Lower lobe of right lung (tissue), 2 donors: ENCODE measurements around the gene CDK13. TPM values are rescaled to one million over a fixed set of nuclear protein-coding genes. Genes with fewer than 3 reads are reported as not detected.

Source experiments
- ATAC-seq, 2 donors: fragments of 200-7000 bp; cut with Tn5 transposase; one replicate each; pipeline ENCODE4 v1.9.1; 2020 to 2022; ENCODE audit warnings: mild to moderate bottlenecking in 2 of 2, moderate library complexity in 2 of 2
- DNase-seq: peaks from one replicate; pipeline ENCODE4 v3.0.0-alpha.2; 2020
- H3K27ac ChIP-seq: fragments of 200-600 bp; one replicate; pipeline ENCODE4 v1.8.0; 2022
- H3K27me3 ChIP-seq: fragments of 200-600 bp; one replicate; pipeline ENCODE4 v1.8.0; 2022; ENCODE audit warnings: low read depth
- H3K36me3 ChIP-seq: fragments of 200-600 bp; one replicate; pipeline ENCODE4 v1.8.0; 2022; ENCODE audit warnings: mild to moderate bottlenecking
- H3K4me1 ChIP-seq: fragments of 200-600 bp; one replicate; pipeline ENCODE4 v1.8.0; 2022
- H3K4me3 ChIP-seq: fragments of 200-600 bp; one replicate; pipeline ENCODE4 v1.8.0; 2022; ENCODE audit warnings: mild to moderate bottlenecking
- H3K9me3 ChIP-seq: fragments of 200-600 bp; one replicate; pipeline ENCODE4 v1.8.0; 2022
- CTCF ChIP-seq: fragments of 200-600 bp; IDR thresholded peaks from one replicate; pipeline ENCODE4 v1.8.0; 2022; ENCODE audit warnings: antibody characterized with exemption, mild to moderate bottlenecking
- intact Hi-C: fragments of 100-400 bp; cut with DNase I; formaldehyde crosslinking; loops from one replicate; pipeline ENCODE4 v1.11.0; 2022
- total RNA-seq: library from RNA; stranded (reverse); fragmentation: NEBNext Ultra II Directional; extraction: Animal tissue kit (Norgen Biotek cat#: 25700); gene quantifications from one replicate; pipeline ENCODE4 v1.2.1, GENCODE V29; 2021
- donor health status: DM: no; HTN: yes; CAD: no; lungs with severe emphysema.

CDK13 gene
- total RNA-seq, 1 donor from 2014 or later = 53.2 TPM

- H3K27ac ChIP-seq = no peak overlapping the region
- no peak for ATAC-seq
- no peak for DNase-seq
- H3K4me1 ChIP-seq = no peaks in the 10 kb centered on the region
- no peak overlapping the region for H3K4me3 ChIP-seq
- H3K9me3 ChIP-seq = no peaks in the 10 kb centered on the region
- H3K27me3 ChIP-seq = no peaks in the 10 kb centered on the region
- intact Hi-C loops = no loop called here
- no peak for TF ChIP-seq CTCF
- H3K36me3 ChIP-seq = peaks cover 5% of the 10 kb centered on the region
Observed at GRCh38 chr7:40073239-40073638, 123.2 kb downstream of the CDK13 start.

- TF ChIP-seq CTCF = no peak
- intact Hi-C loops = no loop called here
- H3K4me1 ChIP-seq = no peaks in the 10 kb centered on the region
- H3K36me3 ChIP-seq = peaks cover 40% of the 10 kb centered on the region
- no peak overlapping the region for H3K27ac ChIP-seq
- H3K9me3 ChIP-seq = no peaks in the 10 kb centered on the region
- no peak for ATAC-seq
- no peak for DNase-seq
- no peak overlapping the region for H3K4me3 ChIP-seq
- H3K27me3 ChIP-seq = no peaks in the 10 kb centered on the region
Observed at GRCh38 chr7:40077849-40078248, 127.8 kb downstream of the CDK13 start.

GRCh38 chr7:40092182-40092581, 142.1 kb downstream of the CDK13 start:
- H3K4me1 ChIP-seq = no peaks in the 10 kb centered on the region
- peaks cover 81% of the 10 kb centered on the region for H3K36me3 ChIP-seq
- no peaks in the 10 kb centered on the region for H3K9me3 ChIP-seq
- no peak for TF ChIP-seq CTCF
- H3K27ac ChIP-seq = no peak overlapping the region
- ATAC-seq = no peak
- H3K27me3 ChIP-seq = no peaks in the 10 kb centered on the region
- DNase-seq = no peak
- intact Hi-C loops = no loop called here
- H3K4me3 ChIP-seq = no peak overlapping the region

- ATAC-seq = no peak
- intact Hi-C loops = no loop called here
- Histone ChIP-seq H3K9me3 (no peaks in the 10 kb centered on the region), H3K27me3 (no peaks in the 10 kb centered on the region), H3K27ac (no peak overlapping the region), H3K4me3 (no peak overlapping the region), H3K4me1 (no peaks in the 10 kb centered on the region), H3K36me3 (peaks cover 68% of the 10 kb centered on the region)
- DNase-seq = no peak
- TF ChIP-seq CTCF = no peak
Observed at GRCh38 chr7:40093631-40094350, 143.7 kb downstream of the CDK13 start.

- intact Hi-C loops = no loop called here
- Histone ChIP-seq H3K27me3 (no peaks in the 10 kb centered on the region), H3K9me3 (no peaks in the 10 kb centered on the region), H3K27ac (no peak overlapping the region), H3K36me3 (peaks cover 57% of the 10 kb centered on the region), H3K4me1 (no peaks in the 10 kb centered on the region), H3K4me3 (no peak overlapping the region)
- DNase-seq = no peak
- no peak for TF ChIP-seq CTCF
- ATAC-seq = no peak
Observed at GRCh38 chr7:40095230-40095629, 145.2 kb downstream of the CDK13 start.
